ENCODE measurements around the gene BLOC1S1. TPM values are rescaled to one million over a fixed set of nuclear protein-coding genes. Genes with fewer than 3 reads are reported as not detected.

The BLOC1S1 gene
- total and polyA plus RNA-seq, 2 of the 4 experiments (the other 2 are of a cell fraction): 128 to 285 TPM

DNA sequence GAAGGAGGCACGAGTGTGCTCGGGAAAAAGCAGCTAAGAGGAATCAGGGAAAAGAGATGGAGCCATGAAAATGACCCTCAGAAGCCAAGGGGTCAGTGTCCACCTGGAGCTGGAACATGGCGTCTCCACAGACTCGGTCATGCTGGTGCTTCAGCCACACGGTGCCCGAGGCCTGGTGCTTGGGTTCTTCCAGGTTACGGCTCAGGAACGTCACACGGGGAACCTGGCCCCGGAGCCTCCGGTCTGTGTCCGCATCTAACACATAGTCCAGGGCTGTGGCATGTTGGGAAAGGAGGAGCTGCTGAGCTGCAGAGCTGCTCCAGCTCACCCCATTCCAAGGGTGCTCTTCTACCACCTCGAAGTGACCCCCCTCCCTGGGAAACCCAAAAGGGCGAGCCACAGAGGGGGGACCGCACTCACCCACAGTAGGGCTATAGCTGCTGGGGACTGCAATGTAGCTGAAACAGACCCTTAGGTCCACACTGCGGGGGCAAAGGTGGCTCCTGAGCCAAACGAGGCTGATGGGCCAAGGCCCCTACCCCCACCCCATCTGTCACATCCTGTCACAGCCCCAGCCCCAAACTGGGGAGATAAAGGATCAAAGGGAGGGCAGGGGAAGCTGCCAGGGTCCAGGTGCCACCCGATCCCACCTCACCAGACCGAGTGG is 18.9 kb upstream of the BLOC1S1 start:
- in situ Hi-C loops (cut with MboI; ENCODE audit: low sequenced_read_pairs) (no loop called here), dilution Hi-C loops (cut with HindIII; ENCODE audit: low sequenced_read_pairs, unreplicated experiment) (no loop called here), intact Hi-C loops (cut with micrococcal nuclease) (no loop called here)
- Histone ChIP-seq H3K36me3 (ENCODE audit: control insufficient read depth, insufficient read depth, low read length) (no peaks in the 10 kb centered on the region), H3K18ac (ENCODE audit: low read depth, low read length) (no peak overlapping the region), H2AK5ac (ENCODE audit: low read depth, low read length) (no peak overlapping the region), H3K9me3 (ENCODE audit: control insufficient read depth, insufficient read depth, low read length) (no peaks in the 10 kb centered on the region), H2BK15ac (ENCODE audit: low read depth, low read length) (no peak overlapping the region), H2BK20ac (ENCODE audit: low read depth, low read length) (no peak overlapping the region), H3K4ac (ENCODE audit: low read depth, low read length) (no peak overlapping the region), H4K91ac (ENCODE audit: insufficient read depth, low read depth, low read length) (no peak overlapping the region), H3K14ac (replicated peaks; ENCODE audit: low read depth, low read length) (no peak overlapping the region), H2BK5ac (ENCODE audit: low read depth, low read length, poor library complexity, severe bottlenecking) (no peak overlapping the region), H3K27me3 (ENCODE audit: control insufficient read depth, insufficient read depth, low read length) (peaks cover 22% of the 10 kb centered on the region), H4K8ac (ENCODE audit: low read depth in 2 of 2, low read length in 2 of 2) (no peak overlapping the region), H3K79me1 (ENCODE audit: low read depth in 1 of 2, low read length in 2 of 2) (no peaks in the 10 kb centered on the region), H3K27ac (ENCODE audit: insufficient read depth, low read length) (no peak overlapping the region), H4K20me1 (ENCODE audit: insufficient read depth, low read length) (no peaks in the 10 kb centered on the region), H3K23ac (ENCODE audit: low read depth, low read length) (no peak overlapping the region), H3K4me1 (ENCODE audit: control insufficient read depth, insufficient read depth, low read length) (peaks cover 2% of the 10 kb centered on the region; the same call in 1 of the 2 replicates), H3K56ac (ENCODE audit: extremely low read depth, insufficient read depth, low read length) (no peak overlapping the region), H2AK9ac (replicated peaks; ENCODE audit: low read depth, low read length, poor library complexity) (no peak overlapping the region), H3K9ac (ENCODE audit: low read depth, low read length) (no peak overlapping the region), H4K5ac (ENCODE audit: low read depth, low read length) (no peak overlapping the region), H2BK120ac (ENCODE audit: low read depth, low read length) (no peak overlapping the region), H3K4me2 (ENCODE audit: low read depth, low read length) (no peak overlapping the region), H3K4me3 (ENCODE audit: insufficient read depth, low read depth, low read length) (no peak overlapping the region), H2AFZ (replicated peaks; ENCODE audit: low read length, poor library complexity) (peak overlapping the region; percentile 40), H3K9me1 (ENCODE audit: insufficient read depth, low read length) (no peaks in the 10 kb centered on the region)
- POLR2A ChIA-PET (ENCODE audit: unreplicated experiment): no interaction called here
- no peak for ATAC-seq (ENCODE audit: low read depth)
- WGBS, 2 experiments (ENCODE audit: extremely low coverage in 2 of 2, insufficient read length in 1 of 2): 74% methylated on average over 4 of the region's 19 CpGs; no CpG with 5 or more reads in 1 of the 2 experiments
- DNase-seq: no peak
- TF ChIP-seq SMC3 (IDR thresholded peaks at IDR 0.05; ENCODE audit: low read depth, low read length) (no peak), CEBPB (IDR thresholded peaks at IDR 0.05; ENCODE audit: low read depth, low read length) (no peak), CTCF (conservative IDR thresholded peaks at IDR 0.05; ENCODE audit: low read depth, low read length) (no peak), NFE2L2 (IDR thresholded peaks at IDR 0.05; ENCODE audit: low read depth, low read length) (no peak), RFX5 (IDR thresholded peaks at IDR 0.05; ENCODE audit: low read depth, low read length) (no peak), MAFK (IDR thresholded peaks at IDR 0.05; ENCODE audit: low read depth, low read length) (no peak), CHD1 (IDR thresholded peaks at IDR 0.05; ENCODE audit: low read depth, low read length) (no peak), RAD21 (IDR thresholded peaks at IDR 0.05; ENCODE audit: low read length) (no peak), ELK1 (IDR thresholded peaks at IDR 0.05; ENCODE audit: borderline replicate concordance, low read depth, low read length) (no peak), USF2 (IDR thresholded peaks at IDR 0.05; ENCODE audit: low read depth, low read length) (no peak), MAZ (IDR thresholded peaks at IDR 0.05; ENCODE audit: borderline replicate concordance, low read depth, low read length) (no peak), MXI1 (IDR thresholded peaks at IDR 0.05; ENCODE audit: borderline replicate concordance, low read depth, low read length) (no peak)
- no TSS peak for BruUV-seq (replicated peaks)
- CTCF ChIA-PET: interaction anchor here (1.6 kb wide), 1 partner anchor 9 kb away, joined by 3 read pairs; no protein-coding TSS in a partner anchor

All from IMR-90 (cell line).